Tongue (tissue), 2 donors: Measurements from ENCODE around the gene BCAS4. TPM values are rescaled to one million over a fixed set of nuclear protein-coding genes. Genes with fewer than 3 reads are reported as not detected.
"Not testable (repeated sequence)": the region's sequence is repeated elsewhere in the genome, so short reads cannot be mapped to it uniquely, and the experiment has no call there.

Experiments
- DNase-seq: peaks from one replicate; pipeline ENCODE4 v3.0.0-alpha.2; 2015
- total RNA-seq: library from RNA; depleted of rRNA; stranded (reverse); fragments of >200 nt; gene quantifications from one replicate; pipeline ENCODE4 v1.2.3, GENCODE V29; 2014

The BCAS4 gene
- total RNA-seq, 1 donor from 2014 or later: 1.0 TPM

DNA sequence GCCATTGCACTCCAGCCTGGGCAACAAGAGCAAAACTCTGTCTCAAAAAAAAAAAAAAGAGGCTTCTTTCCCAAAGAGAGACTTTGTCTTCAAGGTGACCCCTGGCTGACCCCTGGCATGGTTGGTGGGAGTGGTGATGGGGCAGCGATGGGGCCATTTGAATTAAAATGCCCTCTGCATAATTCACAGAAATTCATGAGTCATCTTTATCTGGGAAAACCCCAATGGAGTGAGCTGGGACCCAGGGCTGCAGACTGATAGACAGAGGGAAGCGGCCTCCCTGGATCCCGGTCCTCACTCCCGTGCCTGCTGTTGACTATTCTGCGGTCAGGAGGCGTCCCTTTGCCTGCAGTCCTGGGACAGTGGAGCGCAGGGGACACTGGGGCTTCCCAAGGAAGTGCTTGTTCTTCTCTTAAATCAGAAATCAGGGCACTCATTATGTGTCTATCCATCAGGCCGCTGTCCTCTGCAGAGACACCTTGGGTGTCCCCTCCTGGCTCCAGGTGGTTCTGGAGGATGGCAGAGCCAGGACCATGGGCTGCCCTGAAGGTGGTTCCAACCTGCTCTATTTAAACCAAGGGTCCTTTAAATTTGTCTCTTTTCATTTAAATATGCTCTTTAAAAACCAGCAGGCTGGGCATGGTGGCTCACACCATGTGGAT lies 23.3 kb upstream of the BCAS4 start:
- not testable (repeated sequence) for DNase-seq

DNA sequence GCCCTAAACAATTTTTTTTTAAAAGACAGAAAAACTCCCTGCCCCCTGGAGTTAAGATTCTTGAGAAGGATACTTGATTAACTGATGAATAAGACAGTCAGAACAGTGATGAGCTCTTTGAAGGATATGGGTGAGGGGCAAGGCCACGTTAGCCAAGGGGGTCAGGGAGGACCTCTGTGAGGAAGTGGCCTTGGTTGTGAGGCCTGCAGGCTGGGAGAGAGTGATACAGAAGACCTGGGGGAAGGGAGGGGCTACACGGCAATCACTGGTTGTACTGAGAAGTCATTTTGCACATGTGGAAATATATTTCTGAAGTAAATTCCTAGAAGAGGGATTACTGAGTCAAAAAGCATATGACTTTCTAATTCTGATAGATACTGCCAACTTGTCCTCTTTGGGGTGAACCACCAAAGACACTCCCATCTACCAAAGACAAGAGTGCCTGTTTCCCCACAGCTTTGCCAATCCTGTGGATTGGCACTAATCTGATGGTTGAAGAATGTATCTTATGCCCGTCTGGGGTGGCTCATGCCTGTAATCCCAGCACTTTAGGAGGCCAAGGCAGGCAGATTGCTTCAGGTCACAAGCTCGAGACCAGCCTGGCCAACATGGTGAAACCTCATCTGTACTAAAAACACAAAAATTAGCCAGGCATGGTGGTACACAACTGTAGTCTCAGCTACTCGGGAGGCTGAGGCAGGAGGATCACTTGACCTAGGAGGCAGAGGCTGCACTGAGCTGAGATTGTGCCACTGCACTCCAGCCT lies 22.3 kb upstream of the BCAS4 start:
- no peak for DNase-seq

DNA sequence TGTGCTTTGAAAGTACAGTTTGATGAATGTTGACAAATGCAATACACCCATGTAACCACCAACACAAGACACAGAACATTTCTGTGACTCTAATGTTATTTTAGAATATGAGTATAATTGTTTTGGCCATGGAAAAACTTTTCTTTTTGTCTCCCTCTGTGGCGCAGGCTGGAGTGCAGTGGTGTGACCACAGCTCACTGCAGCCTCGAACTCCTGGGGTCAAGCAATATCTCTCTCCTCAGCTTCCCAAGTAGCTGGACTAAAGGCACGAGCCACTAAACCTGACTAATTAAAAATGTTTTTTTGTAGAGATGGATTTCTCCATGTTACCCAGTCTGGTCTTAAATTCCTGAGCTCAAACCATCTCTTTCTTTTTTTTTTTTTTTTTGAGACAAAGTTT lies 20.3 kb upstream of the BCAS4 start:
- DNase-seq: no peak

DNA sequence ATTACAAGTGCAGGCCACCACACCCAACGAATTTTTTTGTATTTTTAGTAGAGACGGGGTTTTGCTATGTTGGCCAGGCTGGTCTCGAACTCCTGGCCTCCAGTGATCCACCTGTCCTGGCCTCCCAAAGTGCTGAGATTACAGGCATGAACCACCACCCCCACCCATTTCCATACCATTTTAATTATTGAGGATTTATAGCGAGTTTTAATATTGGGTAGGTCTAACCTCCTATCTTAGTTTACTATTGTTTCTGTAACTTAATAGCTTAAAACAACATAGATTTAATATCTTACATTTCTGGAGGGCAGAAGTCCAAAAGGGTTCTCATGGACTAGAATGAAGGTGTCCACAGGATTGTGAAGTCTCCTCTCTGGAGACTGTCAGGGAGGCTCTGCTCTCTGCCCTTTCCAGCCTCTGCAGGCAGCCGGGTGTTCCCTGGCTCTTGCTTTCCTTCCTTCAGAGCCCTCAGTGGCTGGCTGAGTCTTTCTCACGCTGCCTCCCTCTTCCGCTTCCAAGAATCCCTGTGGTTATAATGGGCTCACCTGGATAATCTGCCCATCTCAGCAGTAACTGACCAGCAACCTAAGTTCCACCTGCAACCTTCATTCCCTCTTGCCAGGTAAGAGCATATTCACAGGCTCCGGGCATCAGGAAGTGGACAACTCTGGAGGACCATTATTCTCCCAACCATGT lies 18.6 kb upstream of the BCAS4 start:
- DNase-seq: no peak

DNA sequence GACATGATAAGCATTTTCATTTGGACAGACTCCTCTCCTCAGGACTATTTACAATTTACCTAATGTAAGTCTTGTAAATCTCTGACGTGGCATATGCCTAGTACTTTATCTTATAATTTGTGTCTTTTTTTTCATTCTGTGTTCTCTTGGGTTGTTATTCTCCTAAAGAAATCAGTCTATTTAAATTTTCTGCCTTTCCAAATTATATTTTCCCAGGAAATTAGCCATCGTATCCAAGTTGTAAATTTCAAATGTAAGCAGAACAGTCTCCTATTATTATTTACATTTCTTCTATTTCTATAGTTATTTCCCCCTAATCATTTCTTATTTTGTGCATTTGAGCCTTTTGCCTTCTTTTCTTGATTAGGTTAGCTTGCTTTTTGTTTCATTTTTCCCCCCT lies 17.5 kb upstream of the BCAS4 start:
- DNase-seq: no peak

DNA sequence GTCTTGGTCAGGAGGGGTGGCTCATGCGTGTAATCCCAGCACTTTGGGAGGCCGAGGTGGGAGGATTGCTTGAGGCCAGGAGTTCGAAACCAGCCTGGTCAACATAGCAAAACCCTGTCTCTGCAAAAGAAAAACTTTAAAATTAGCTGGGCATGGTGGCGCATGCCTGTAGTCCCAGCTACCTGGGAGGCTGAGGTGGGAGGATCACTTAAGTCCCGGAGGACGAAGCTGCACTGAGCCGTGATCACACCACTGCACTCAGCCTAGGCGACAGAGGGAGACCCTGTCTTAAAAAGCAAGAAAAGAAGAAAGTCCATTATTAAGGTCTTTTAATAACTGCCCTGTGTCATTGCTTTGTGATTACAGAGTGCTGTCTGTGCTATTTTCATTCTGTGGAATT lies 15.9 kb upstream of the BCAS4 start:
- DNase-seq: not testable (repeated sequence)

DNA sequence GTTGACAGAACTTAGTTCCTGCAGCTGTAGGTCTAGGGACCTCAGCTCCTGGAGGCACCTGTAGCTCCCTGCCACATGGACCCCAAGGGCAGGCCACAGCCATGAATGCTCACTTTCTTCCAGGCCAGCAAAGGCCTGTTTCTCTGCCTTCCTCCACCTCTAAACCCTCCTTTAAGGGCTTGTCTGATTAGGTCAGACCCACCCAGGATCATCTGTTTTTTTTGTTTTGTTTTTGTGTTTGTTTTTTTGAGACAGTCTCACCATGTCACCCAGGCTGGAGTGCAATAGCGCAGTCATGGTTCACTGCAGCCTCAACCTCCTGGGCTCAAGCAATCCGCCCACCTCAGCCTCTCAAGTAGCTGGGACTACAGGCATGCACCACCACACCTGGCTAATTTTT lies 11.5 kb upstream of the BCAS4 start:
- DNase-seq: no peak

DNA sequence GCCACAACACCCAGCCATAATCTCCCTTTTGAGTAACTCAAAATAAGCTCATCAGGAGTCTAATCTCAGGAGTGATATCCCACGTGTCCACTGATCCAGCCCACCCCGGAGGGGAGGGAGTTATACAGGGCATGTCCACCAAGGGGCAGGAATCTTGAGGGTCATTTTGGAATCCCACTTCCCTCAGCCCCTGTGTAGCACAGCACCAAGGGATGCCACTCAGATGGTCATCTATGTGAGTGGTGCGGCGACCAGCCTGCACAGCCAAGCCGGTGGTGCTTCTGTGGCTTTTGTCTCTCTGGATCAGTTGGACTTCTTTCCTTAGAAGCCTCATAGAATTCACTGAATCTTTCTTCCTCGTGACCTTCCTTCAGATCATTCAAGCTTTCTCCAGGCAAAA lies 11.0 kb upstream of the BCAS4 start:
- DNase-seq: no peak

DNA sequence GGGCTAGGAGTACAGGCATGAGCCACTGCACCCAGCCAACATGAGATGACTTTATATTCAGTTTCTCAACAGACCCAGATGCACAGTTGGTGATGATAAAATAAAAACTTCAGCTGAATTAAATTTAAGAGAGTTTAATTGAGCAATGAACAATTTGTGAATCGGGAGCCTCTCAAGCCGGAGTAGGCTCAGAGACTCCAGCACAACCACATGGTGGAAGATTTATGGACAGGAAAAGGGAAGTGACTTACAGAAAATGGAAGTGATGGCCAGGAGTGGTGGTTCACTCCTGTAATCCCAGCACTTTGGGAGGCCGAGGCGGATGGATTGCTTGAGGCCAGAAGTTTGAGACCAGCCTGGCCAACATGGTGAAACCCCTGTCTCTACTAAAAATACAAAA lies 10.4 kb upstream of the BCAS4 start:
- no peak for DNase-seq

DNA sequence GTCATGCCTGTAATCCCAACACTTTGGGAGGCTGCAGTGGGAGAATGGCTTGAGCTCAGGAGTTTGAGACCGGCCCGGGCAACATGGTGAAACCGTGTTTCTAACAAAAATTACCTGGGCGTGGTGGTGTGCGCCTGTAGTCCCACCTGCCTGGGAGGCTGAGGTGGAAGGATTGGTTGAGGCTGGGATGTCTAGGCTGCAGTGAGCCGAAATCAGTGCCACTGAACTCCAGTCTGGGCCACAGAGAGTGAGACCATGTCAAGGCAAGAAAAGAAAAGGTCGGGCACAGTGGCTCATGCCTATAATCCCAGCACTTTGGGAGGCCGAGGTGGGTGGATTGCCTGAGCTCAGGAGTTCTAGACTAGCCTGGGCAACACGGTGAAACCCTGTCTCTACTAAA lies 8.2 kb upstream of the BCAS4 start:
- no peak for DNase-seq

DNA sequence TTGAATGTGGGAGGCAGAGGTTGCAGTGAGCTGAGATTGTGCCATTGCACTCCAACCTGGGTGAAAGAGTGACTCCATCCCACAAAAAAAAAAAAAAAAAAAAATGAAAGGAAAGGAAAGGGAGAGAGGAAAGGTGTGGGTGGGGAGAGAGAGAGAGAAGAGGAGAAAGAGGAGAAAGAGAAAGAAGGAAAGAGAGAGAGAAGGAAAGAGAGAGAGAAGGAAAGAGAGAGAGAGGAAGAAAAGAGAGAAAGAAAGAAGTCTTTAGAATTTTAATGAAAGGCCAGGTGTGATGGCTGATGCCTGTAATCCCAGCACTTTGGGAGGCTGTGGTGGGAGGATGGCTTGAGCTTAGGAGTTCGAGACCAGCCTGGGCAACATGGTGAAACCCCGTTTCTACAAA lies 7.7 kb upstream of the BCAS4 start:
- DNase-seq: no peak

DNA sequence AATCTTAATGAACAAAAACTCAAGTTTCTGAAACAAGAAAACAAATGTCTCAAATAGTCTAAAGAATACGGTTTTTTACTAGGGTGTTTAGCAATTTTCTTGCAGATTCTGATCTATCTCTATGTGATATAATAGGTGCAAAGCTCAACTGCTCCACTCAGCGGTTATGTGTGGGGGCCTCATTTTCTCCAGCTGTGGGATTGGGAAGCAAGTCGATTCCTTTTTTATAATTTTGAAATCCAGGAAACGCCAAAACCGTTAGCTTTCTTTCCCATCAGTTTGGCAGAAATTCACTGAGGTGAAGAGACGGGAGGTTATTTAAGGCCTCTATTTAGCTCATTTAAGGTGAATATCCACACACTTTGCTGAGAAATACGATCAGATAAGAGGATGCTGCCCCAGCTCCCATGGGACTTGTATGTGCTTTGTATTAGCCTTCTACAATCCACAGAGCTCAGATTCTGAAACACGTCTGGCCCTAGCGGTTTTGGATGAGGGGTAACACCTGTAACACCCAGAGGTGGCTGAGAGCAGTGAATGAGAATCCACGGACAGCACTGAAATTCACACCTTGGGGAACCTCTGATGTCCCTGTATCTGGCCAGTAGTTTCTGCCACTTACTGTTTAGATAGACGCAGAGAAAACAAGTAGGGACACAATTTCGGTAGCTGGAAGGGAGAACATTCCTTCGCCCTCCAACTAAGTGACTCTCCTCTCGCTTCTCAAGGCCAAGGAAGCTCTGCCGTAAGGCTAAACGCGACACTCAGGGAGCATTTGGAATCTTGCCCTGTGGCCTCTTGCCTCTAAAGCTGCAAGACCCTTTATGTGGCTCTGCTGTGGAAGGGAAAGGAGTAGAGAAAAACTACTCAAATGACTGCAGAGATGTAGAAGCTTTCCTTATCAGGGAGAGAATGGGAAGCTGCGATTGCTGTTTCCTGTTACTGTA lies 6.5 kb upstream of the BCAS4 start:
- peak; percentile 77 for DNase-seq

DNA sequence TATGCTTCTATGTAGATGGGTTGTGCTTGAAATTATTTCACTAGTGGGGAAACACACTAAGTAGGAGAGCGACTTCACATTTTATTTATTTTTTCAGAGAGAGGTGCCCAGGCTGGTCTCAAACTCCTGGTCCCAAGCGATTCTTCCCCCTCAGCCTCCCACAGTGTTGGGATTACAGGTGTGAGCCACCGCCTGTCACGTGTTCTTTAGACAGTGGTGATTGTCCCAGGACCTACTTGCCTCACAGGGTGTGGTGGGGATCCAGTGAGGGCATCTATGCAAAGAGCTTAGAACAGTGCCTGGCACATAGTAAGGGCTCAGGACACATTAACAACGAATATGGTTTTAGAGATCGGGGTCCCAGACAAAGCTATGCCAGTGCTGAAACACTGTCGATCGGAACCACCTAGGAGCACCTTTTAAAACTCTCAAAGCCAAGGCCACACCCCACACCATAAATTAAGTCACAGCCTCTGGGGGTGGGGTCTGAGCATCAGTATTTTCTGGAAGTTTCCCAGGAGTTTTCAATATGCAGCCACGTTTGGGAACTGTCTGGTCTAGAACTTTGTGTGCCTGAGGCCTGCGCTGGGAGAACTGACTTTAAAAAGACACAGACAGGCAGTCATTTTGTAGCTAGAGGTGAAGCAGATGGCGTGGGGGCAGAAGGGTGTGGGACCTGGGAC lies 4.8 kb upstream of the BCAS4 start:
- DNase-seq: no peak

DNA sequence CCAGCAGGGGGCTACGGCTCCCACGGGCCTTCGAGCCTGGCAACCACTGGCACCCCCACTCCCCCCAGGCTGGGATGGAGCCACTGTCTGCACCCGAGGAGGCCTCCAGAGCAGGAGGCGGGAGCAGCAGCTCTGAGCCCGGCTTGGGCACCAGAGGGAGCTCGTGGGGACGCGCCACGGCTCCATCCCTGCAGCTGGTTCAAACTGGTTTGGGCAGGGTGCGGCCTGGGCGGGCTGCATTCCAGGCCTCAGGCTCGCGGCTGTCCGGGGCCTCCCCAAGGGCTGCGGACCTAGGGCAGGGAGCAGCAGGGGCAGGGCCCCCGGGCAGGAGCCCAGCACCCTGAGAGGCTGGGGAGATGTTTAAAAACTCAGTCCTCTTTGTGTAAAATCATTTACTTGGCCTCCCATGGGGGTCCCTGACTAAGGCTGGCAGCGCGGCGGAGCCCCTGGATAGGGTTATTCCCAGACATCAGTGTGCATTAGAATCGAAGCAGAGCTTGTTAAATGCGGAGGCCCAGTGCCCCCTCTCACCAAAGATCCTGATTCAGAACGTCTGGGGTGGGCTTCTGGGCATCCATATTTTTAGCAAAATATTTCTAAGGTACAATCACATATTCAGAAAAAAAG lies 4.1 kb upstream of the BCAS4 start:
- peak; percentile 96 for DNase-seq

DNA sequence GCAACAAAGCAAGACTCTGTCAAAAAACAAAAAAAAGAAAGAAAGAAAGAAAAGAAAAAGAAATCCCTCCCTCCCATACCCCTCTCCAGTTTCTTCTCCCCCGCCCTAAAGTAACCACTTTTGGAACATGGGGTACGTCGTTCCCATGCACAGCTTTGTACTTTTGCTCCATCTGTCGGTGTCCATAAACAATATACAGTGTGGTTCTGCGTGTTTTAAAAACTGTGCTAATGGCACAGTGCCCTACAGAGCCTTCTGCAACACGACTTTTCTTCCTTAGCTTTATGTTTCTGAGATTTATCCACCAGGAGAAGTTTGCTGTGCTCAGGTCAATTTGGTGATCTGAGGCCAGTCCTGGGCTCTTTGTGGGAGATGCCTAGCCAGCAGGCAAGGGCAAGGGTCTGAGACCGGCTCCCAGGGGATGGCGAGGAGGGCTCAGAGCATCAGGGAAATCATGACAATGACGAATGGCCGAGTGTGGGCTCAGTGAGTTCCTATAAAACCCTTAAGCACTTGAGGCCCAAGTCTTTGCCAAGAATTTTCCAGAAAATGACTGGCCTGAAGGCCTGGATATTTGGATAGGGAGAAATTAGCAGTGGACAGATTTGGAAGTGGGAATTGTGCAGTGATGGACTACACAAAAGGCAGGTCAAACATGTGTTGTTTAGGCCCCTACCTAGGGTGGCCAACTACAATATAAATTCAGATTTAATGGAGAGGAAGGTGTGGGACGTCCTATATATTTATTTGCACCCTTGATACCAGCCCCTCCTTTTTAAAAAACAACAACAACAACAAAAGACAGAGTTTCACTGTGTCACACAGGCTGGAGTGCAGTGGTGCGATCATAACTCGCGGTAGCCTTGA lies 1.9 kb upstream of the BCAS4 start:
- DNase-seq: peak; percentile 88

DNA sequence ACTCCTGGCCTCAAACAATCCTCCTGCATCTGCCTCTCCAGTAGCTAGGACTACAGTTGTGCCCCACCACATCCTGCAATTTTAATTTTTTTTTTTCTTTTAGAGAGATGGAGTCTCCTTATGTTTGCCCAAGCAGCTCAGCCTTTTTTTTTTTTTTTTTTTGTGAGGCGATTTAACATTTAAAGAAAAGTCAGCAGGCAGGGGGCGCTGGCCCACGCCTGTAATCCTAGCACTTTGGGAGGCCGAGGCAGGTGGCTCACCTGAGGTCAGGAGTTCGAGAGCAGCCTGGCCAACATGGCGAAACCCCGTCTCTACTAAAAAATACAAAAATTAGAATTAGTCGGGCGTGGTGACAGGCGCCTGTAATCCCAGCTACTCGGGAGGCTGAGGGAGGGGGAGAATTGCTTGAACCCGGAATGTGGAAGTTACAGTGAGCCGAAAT lies 1.3 kb upstream of the BCAS4 start:
- DNase-seq: peak; percentile 32

DNA sequence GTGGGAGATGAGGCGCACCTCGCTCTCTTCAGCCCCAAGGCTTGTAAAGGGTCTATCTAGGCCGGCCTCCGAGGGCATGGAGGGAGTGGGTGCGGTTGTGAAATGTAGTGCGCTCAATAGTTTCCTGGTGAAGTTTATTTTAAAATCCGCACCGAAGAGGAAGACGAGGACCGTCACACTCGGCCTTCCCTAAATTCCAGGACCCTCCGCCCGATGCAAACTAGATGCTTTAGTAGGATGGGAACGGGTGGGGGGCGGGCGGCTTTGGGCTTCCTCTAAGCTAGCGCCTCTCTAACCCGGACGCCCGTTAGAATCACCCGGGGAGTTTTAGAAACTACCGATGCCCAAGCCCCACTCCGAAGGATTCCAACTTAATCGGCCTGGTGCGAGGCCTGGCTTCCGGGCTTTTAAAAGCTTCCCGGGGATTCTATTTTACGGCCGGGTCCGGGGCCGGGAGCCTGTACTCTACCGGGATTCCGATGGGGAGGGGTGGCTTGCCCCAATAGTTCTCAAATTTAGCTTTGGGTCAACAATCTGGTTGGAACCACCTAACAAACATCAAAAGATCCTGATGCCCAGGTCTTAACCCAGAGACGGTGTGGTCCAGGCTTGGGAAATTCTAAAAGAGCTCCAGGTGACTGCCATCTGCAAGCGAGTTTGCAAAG lies 548 bp upstream of the BCAS4 start:
- DNase-seq: no peak

DNA sequence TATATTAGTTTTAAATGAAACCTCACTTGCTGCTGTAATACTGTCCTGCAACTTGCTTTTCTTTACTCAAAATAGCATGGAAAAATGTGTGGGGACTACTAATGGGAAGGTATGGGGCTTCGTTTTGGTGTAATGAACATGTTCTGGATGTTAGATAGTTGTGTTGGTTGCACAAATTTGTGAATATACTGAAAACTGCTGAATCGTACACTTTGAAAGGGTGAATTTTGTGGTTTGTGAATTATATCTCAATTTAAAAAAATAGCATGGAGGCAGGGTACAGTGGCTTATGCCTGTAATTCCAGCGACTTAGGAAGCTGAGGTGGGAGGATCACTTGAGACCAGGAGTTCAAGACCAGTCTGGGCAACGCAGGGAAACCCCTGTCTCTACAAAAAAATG lies 2.3 kb downstream of the BCAS4 start:
- DNase-seq: no peak

DNA sequence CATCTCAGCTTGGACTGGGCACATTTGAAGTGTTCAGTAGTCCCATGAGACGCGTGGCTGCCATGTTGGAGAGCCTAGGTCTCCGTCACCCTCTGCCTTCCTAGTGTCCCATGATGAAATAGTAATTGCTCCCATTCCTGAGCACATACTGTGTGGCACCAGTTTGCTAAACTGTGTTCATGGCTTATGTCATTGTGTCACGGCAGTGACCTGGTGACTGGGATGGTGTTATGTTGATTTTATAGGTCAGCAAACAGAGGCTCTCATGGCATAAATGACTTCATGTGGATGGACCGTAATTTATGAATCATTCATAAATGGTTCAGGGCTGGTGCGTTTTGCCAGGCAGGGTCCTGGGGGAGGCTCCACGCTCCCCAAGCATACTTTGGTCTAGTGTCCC lies 3.8 kb downstream of the BCAS4 start:
- DNase-seq: no peak
